ENCODE data around the gene IFRD1.

DNA sequence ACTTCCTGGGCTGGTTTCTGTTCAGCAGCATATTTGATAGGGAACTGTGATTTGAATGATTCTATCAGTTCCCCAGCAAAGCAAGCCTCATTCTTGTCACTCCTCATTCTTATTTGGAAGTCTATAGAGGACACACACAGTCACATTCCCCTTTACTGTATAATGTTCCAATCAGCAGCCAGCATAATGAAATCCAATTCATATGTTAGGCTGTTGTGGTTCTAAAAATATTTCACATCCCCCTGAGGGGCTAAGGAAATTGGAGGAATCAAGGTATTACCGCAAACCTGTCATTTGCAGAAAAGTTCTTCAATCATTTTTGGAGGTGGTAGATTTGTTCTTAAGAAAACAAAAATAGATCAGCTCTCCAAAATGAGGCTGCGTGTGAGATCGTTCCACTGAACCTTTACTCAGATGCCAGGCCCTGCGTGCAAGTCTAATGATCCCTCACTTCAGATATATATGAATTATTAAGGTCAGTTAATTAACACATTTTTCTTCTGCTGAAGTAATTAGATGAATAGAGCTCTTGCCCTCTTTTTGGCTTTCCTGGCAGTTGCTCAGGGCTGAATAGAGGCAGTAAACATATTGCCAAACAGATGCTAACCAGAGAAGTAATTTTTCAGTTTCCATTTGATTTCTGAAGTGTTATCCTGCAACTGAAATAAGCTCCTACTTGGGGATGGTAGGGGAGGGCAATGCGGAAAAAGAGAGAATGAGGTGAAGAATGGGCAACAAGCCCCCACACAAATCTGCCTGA, 62.4 kb downstream of the IFRD1 start:
- TF ChIP-seq POLR2A (IDR thresholded peaks at IDR 0.05; ENCODE audit: low read length) (no peak), GATA1 (IDR thresholded peaks at IDR 0.05; ENCODE audit: low read depth, low read length) (no peak)
